CD14-positive monocyte (primary cell): ENCODE data around the gene PDC. TPM values are rescaled to one million over a fixed set of nuclear protein-coding genes. Genes with fewer than 3 reads are reported as not detected.

ENCODE experiments used
- DNase-seq, 3 donors: peaks; one replicate each; pipeline ENCODE4 v3.0.0-alpha.2; 2011 to 2022
- H2AFZ ChIP-seq: 2 replicates; pipeline ENCODE4 v1.6.0; 2012; ENCODE audit warnings: mild to moderate bottlenecking, low read depth, low read length, inconsistent platforms; ENCODE audit not compliant: insufficient read depth, poor library complexity, severe bottlenecking
- H3K27ac ChIP-seq, 2 donors: 1 replicate in 1 of 2; 2 replicates in 1 of 2; pipeline ENCODE4 v1.5.1; 2012 to 2013; ENCODE audit warnings: low read length in 2 of 2, control low read depth in 1 of 2, inconsistent platforms in 1 of 2, low read depth in 1 of 2, mild to moderate bottlenecking in 1 of 2
- H3K27me3 ChIP-seq, 2 donors: one replicate each; pipeline versions ENCODE4 v1.6.0 to v1.6.1; 2011 to 2013; ENCODE audit warnings: low read length in 2 of 2; ENCODE audit not compliant: control insufficient read depth in 2 of 2, insufficient read depth in 2 of 2
- H3K36me3 ChIP-seq, 2 donors: replicated peaks in 1 of 2; 1 replicate in 1 of 2; 2 replicates in 1 of 2; pipeline versions ENCODE4 v1.5.1 to v1.6.1; 2012 to 2013; ENCODE audit warnings: low read length in 2 of 2, control low read depth in 1 of 2, inconsistent platforms in 1 of 2, mild to moderate bottlenecking in 1 of 2; ENCODE audit not compliant: insufficient read depth in 2 of 2, control insufficient read depth in 1 of 2
- H3K4me1 ChIP-seq, 2 donors: 1 replicate in 1 of 2; 2 replicates in 1 of 2; pipeline versions ENCODE4 v1.5.1 to v1.6.1; 2012 to 2013; ENCODE audit warnings: low read length in 2 of 2, control low read depth in 1 of 2, inconsistent platforms in 1 of 2, mild to moderate bottlenecking in 1 of 2, moderate library complexity in 1 of 2; ENCODE audit not compliant: insufficient read depth in 2 of 2, control insufficient read depth in 1 of 2
- H3K4me2 ChIP-seq: replicated peaks from 2 replicates; pipeline ENCODE3; 2012; ENCODE audit warnings: low read length, moderate library complexity, mild to moderate bottlenecking; ENCODE audit not compliant: poor library complexity, severe bottlenecking; ENCODE audit errors: extremely low read depth
- H3K4me3 ChIP-seq, 3 experiments: fragments of 200-600 bp in 1 of 3; sonication (generic) in 1 of 3; replicated peaks in 1 of 3; 1 replicate in 2 of 3; 2 replicates in 1 of 3; pipeline ENCODE4 v1.5.1; 2011 to 2013; ENCODE audit warnings: low read length in 3 of 3, mild to moderate bottlenecking in 3 of 3, control low read depth in 2 of 3, low read depth in 2 of 3, inconsistent platforms in 1 of 3, moderate library complexity in 1 of 3
- H3K79me2 ChIP-seq: 2 replicates; pipeline ENCODE4 v1.6.0; 2012; ENCODE audit warnings: mild to moderate bottlenecking, control low read depth, inconsistent platforms, low read length, moderate library complexity; ENCODE audit not compliant: insufficient read depth
- H3K9ac ChIP-seq: 2 replicates; pipeline ENCODE4 v1.6.0; 2017; ENCODE audit warnings: low read length, mild to moderate bottlenecking; ENCODE audit not compliant: insufficient read depth, poor library complexity, severe bottlenecking
- H3K9me3 ChIP-seq, 2 donors: replicated peaks in 1 of 2; 1 replicate in 1 of 2; 2 replicates in 1 of 2; pipeline versions ENCODE4 v1.5.1 to v1.6.1; 2012 to 2013; ENCODE audit warnings: low read length in 2 of 2, control low read depth in 1 of 2; ENCODE audit not compliant: control insufficient read depth in 1 of 2, insufficient read depth in 1 of 2
- H4K20me1 ChIP-seq: 2 replicates; pipeline ENCODE4 v1.6.0; 2012; ENCODE audit warnings: mild to moderate bottlenecking, low read length, control low read depth, moderate library complexity; ENCODE audit not compliant: insufficient read depth
- H3K27ac Mint-ChIP-seq, 7 donors: one replicate each; pipeline ENCODE4 v1.8.0; 2020; ENCODE audit warnings: mild to moderate bottlenecking in 7 of 7, mixed read lengths in 7 of 7, moderate library complexity in 6 of 7, inconsistent platforms in 2 of 7
- H3K27me3 Mint-ChIP-seq, 3 donors: one replicate each; pipeline ENCODE4 v1.8.0; 2021 to 2022; ENCODE audit warnings: low read depth in 3 of 3, mild to moderate bottlenecking in 3 of 3, mixed read lengths in 3 of 3, moderate library complexity in 3 of 3, inconsistent platforms in 1 of 3
- H3K36me3 Mint-ChIP-seq, 2 donors: one replicate each; pipeline ENCODE4 v1.8.0; 2020; ENCODE audit warnings: mixed read lengths in 2 of 2, inconsistent platforms in 1 of 2, mild to moderate bottlenecking in 1 of 2
- H3K4me1 Mint-ChIP-seq: one replicate; pipeline ENCODE4 v1.8.0; 2020; ENCODE audit warnings: mild to moderate bottlenecking, mixed read lengths
- H3K4me3 Mint-ChIP-seq, 2 donors: one replicate each; pipeline ENCODE4 v1.8.0; 2020; ENCODE audit warnings: mild to moderate bottlenecking in 2 of 2, mixed read lengths in 2 of 2, moderate library complexity in 1 of 2
- H3K9me3 Mint-ChIP-seq, 7 donors: one replicate each; pipeline ENCODE4 v1.8.0; 2020 to 2022; ENCODE audit warnings: mixed read lengths in 7 of 7, mild to moderate bottlenecking in 6 of 7, moderate library complexity in 6 of 7, inconsistent platforms in 2 of 7
- WGBS: methylation state at CpG from one replicate; pipeline ENCODE4 v1.1.5; 2013; ENCODE audit warnings: missing lambda C conversion rate; ENCODE audit not compliant: insufficient coverage; 5-methylcytosine and 5-hydroxymethylcytosine counted together
- intact Hi-C, 2 donors: fragments of 100-400 bp; cut with micrococcal nuclease; formaldehyde crosslinking; loops; one replicate each; pipeline versions ENCODE4 v1.15.0 to v1.15.1; 2023
- polyA plus RNA-seq, 3 donors: library from polyadenylated mRNA; depleted of rRNA in 1 of 3; unstranded in 2 of 3; stranded (reverse) in 1 of 3; fragments of 300-500 nt in 2 of 3; fragments of >200 nt in 1 of 3; fragmentation: Illumina TruSeq in 2 of 3; gene quantifications; 1 replicate in 2 of 3; 2 replicates in 1 of 3; pipeline ENCODE4 v1.2.3, GENCODE V29; 2012 to 2021
- TF ChIP-seq, protein P1 (sequence below): fragments of 200-600 bp; IDR thresholded peaks from one replicate; pipeline ENCODE4 v1.8.0; 2022; ENCODE audit warnings: antibody characterized with exemption, mild to moderate bottlenecking

Gene PDC
- polyA plus RNA-seq, 3 donors = not detected

DNA sequence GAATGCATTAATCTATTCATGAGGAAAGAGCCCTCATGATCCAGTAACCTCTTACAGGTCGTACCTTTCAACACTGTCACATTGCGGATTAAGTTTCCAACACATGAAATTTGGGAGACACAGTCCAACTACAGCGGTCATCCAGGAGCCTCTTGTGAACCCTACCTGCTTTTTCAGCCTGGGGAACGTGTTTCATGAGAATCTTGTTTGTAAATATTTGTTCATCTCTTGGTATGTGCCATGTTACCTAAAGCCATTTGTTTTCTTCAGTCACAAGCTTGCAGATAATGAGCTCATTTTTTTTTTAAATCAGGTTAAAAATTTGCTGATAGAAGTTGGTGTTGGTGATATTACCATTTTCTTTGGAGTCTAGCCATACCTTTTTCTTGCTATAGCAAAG lies 37.2 kb upstream of the PDC start:
- no peaks in the 10 kb centered on the region for H3K36me3 ChIP-seq
- intact Hi-C loops = no loop called here
- no peak for DNase-seq
- Mint-ChIP-seq H3K9me3 (peaks cover 0 to 1% (median 0%) of the 10 kb centered on the region in 7 donors), H3K4me1 (no peaks in the 10 kb centered on the region), H3K4me3 (no peak overlapping the region), H3K36me3 (no peaks in the 10 kb centered on the region), H3K27me3 (peaks cover 0 to 5% (median 0%) of the 10 kb centered on the region in 3 donors), H3K27ac (no peak overlapping the region)
- no peaks in the 10 kb centered on the region for H3K4me1 ChIP-seq
- no peaks in the 10 kb centered on the region for H3K27me3 ChIP-seq
- no peak overlapping the region for H2AFZ ChIP-seq
- H4K20me1 ChIP-seq = no peaks in the 10 kb centered on the region
- no peak overlapping the region for H3K27ac ChIP-seq
- WGBS = 71% methylated on average over 1 of the region's 4 CpGs
- H3K9ac ChIP-seq = no peak overlapping the region
- no peaks in the 10 kb centered on the region for H3K9me3 ChIP-seq
- H3K79me2 ChIP-seq = no peaks in the 10 kb centered on the region
- TF ChIP-seq, protein P1, sequence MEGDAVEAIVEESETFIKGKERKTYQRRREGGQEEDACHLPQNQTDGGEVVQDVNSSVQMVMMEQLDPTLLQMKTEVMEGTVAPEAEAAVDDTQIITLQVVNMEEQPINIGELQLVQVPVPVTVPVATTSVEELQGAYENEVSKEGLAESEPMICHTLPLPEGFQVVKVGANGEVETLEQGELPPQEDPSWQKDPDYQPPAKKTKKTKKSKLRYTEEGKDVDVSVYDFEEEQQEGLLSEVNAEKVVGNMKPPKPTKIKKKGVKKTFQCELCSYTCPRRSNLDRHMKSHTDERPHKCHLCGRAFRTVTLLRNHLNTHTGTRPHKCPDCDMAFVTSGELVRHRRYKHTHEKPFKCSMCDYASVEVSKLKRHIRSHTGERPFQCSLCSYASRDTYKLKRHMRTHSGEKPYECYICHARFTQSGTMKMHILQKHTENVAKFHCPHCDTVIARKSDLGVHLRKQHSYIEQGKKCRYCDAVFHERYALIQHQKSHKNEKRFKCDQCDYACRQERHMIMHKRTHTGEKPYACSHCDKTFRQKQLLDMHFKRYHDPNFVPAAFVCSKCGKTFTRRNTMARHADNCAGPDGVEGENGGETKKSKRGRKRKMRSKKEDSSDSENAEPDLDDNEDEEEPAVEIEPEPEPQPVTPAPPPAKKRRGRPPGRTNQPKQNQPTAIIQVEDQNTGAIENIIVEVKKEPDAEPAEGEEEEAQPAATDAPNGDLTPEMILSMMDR = no peak
- no peak overlapping the region for H3K4me2 ChIP-seq
- H3K4me3 ChIP-seq = no peak overlapping the region

DNA sequence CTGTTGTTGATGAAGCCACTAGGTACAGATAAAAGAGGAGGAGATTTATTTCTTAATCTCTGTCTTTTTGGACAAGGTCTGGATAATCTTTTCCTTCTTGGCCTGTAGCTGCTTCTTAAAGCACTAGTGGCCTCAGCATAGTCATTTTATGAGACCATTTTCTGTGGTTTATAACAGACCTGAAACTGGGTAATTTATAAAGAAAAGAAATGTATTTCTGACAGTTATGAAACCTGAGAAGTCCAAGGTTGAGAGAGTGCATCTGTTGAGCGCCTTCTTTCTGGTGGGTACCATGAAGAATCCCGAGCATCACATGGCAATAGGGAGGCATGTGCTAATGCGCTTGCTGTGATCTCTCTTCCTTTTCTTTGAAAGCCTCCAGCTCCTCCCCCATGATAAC lies 36.7 kb upstream of the PDC start:
- intact Hi-C loops = no loop called here
- H3K27me3 Mint-ChIP-seq = peaks cover 0 to 3% (median 0%) of the 10 kb centered on the region in 3 donors
- Histone ChIP-seq H3K79me2 (no peaks in the 10 kb centered on the region), H3K27ac (no peak overlapping the region), H3K36me3 (no peaks in the 10 kb centered on the region), H3K9me3 (no peaks in the 10 kb centered on the region), H3K4me3 (no peak overlapping the region), H2AFZ (no peak overlapping the region), H3K27me3 (no peaks in the 10 kb centered on the region), H3K4me2 (no peak overlapping the region), H3K9ac (no peak overlapping the region), H3K4me1 (no peaks in the 10 kb centered on the region), H4K20me1 (no peaks in the 10 kb centered on the region)
- no peak overlapping the region for H3K27ac Mint-ChIP-seq
- TF ChIP-seq, protein P1 = no peak
- no peak for DNase-seq
- no peak overlapping the region for H3K4me3 Mint-ChIP-seq
- H3K9me3 Mint-ChIP-seq = peaks cover 0 to 1% (median 0%) of the 10 kb centered on the region in 7 donors
- H3K4me1 Mint-ChIP-seq = no peaks in the 10 kb centered on the region
- no peaks in the 10 kb centered on the region for H3K36me3 Mint-ChIP-seq
- WGBS = 100% methylated on average over 2 of the region's 3 CpGs
